ENCODE results near the gene TNNT1.
A peak's percentile ranks its signal among the peaks of the same experiment; 100 is the strongest.

Gene TNNT1

GRCh38 chr19:55099557-55100506 is 49.2 kb downstream of the TNNT1 start:
- Mint-ChIP-seq H3K9me3 (peaks cover 3% of the 10 kb centered on the region), H3K36me3 (peaks cover 24% of the 10 kb centered on the region), H3K4me1 (no peaks in the 10 kb centered on the region), H3K27ac (no peak overlapping the region), H3K27me3 (no peaks in the 10 kb centered on the region), H3K4me3 (no peak overlapping the region)
- CTCF ChIA-PET = interaction anchor here (0.6 to 1.8 kb wide), 2 partner anchors 12 to 260 kb away, joined by 3 to 7 read pairs; no protein-coding TSS in a partner anchor
- DNase-seq = no peak

GRCh38 chr19:55098716-55099556 is 50.1 kb downstream of the TNNT1 start:
- no peak for DNase-seq
- Mint-ChIP-seq H3K27ac (peak overlapping the region; percentile 55), H3K9me3 (peaks cover 3% of the 10 kb centered on the region), H3K36me3 (peaks cover 27% of the 10 kb centered on the region), H3K4me3 (no peak overlapping the region), H3K4me1 (no peaks in the 10 kb centered on the region), H3K27me3 (no peaks in the 10 kb centered on the region)
- CTCF ChIA-PET = interaction anchor here (0.6 to 1.8 kb wide), 2 partner anchors 11 to 259 kb away, joined by 3 to 7 read pairs; no protein-coding TSS in a partner anchor

DNA sequence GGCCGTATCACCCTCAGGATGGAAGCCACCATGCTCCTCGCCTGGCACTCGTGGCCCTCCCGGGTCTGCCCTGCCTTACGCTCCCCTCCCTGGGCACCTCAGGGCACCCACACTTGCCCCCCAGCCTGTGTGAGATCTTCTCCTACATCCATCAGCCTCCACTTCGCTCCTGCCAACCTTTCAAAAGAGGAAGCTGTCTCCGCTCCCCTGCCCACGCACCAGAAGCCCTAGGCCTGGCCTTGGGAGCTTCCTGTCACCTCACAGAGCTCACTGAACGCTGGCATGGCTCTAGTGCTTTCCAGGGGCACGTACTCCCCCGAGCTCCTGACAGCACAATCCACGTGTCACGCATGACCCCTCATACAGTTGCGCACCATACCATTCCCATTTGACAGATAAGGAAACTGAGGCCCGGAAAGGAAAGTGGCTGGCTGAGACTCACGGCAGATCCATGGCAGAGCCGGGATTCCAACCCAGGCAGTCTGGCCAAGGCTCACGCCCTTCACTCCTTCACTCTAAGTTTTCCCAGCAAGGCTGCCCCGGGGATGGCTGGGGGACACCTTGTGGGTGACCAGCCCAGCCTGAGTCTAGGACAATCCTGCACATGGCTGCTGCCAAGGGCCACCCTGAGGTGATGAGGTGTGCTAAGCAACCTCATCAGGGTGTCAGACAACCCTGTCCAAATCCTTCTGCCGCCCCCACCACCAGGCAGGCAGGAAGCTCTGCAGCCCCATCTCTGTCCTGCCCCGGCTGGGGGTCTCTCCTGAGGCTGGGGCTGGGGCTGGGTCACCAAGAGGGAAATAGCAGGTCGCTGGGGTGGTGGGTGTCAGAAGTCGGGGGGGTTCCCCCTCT is 50.9 kb downstream of the TNNT1 start:
- H3K27me3 Mint-ChIP-seq = no peaks in the 10 kb centered on the region
- no peak overlapping the region for H3K4me3 Mint-ChIP-seq
- no peaks in the 10 kb centered on the region for H3K4me1 Mint-ChIP-seq
- H3K9me3 Mint-ChIP-seq = peaks cover 3% of the 10 kb centered on the region
- no peak for DNase-seq
- H3K36me3 Mint-ChIP-seq = peaks cover 22% of the 10 kb centered on the region
- CTCF ChIA-PET = interaction anchor here (1.1 to 1.8 kb wide), 2 partner anchors 9 to 10 kb away, joined by 3 to 7 read pairs; no protein-coding TSS in a partner anchor
- H3K27ac Mint-ChIP-seq = no peak overlapping the region

DNA sequence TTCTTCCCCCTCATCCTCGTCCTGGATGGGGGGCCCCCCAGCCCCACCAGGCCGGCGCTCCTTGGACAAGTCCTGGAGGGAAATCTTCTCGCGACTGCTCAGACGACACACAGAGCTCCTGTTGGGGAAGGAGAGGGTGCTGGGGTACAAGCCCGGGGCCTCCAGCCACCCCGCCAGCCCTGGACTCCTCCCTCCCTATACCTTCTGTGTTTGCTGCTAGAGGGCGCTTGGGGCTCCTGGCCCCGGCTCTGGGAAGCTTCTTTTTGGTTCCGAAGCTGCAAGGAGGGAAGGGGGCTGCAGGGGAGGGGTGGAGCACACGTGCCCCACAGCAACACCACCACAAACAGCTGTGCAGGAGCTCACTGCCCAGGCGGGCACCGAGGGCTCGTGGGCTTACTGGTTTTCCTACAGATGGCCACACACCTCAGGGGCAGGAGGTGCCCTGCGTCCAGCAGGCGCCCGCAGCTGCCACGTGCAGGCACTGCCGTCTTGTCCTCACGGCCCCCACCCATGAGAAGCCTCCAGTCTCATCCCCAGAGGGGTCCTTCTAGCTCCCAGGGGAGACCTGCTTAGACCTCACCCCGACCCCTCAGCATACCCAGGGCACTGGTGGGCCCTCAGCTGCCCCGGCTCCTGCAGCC is 52.8 kb downstream of the TNNT1 start:
- Mint-ChIP-seq H3K36me3 (peaks cover 9% of the 10 kb centered on the region), H3K27ac (no peak overlapping the region), H3K4me3 (no peak overlapping the region), H3K27me3 (no peaks in the 10 kb centered on the region), H3K9me3 (no peaks in the 10 kb centered on the region), H3K4me1 (no peaks in the 10 kb centered on the region)
- CTCF ChIA-PET = no interaction called here
- DNase-seq = no peak

GRCh38 chr19:55095260-55096060 is 53.5 kb downstream of the TNNT1 start:
- DNase-seq = no peak
- Mint-ChIP-seq H3K9me3 (no peaks in the 10 kb centered on the region), H3K27ac (no peak overlapping the region), H3K4me3 (no peak overlapping the region), H3K4me1 (no peaks in the 10 kb centered on the region), H3K27me3 (no peaks in the 10 kb centered on the region), H3K36me3 (peaks cover 11% of the 10 kb centered on the region)
- CTCF ChIA-PET = no interaction called here

DNA sequence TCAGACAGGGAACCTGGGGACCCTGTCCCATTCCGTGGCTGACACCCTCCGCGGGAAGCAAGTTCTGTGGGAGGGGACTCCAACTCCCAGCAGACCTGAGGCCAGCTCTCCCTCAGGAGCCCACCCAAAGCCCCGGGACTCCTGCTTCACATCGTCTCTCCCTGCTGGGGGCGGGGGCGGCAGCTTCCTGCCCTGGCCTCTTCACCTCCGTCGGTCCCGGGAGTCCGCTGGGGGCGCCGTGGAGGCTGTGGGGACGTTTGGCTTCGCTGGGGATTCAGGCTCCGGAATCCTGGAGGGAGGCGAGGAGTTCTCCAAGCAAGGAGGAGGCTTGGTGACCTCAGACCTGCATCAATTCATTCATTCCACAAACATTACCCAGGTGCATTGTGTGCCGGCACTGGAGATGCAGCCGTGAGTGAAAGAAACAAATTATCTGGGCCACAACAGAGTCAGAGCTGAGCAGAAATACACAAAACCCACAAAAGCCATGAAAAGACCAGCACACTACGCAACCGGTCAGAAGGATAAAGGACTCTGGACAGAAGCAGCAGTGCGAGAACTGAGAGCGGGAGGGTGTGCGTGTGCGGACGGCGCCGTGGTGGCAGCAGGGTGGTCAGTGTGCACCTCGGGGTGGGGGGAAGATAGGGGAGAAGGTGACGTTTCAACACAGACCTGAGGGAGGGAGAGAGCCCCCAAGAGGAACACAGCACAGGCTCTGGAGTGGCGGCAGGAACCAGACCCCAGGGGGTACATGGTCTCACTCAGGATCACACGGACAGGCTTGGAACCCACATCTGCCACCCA is 54.3 kb downstream of the TNNT1 start:
- no peaks in the 10 kb centered on the region for H3K27me3 Mint-ChIP-seq
- H3K36me3 Mint-ChIP-seq = peaks cover 15% of the 10 kb centered on the region
- H3K9me3 Mint-ChIP-seq = no peaks in the 10 kb centered on the region

GRCh38 chr19:55092423-55093318 is 56.3 kb downstream of the TNNT1 start:
- peaks cover 24% of the 10 kb centered on the region for H3K36me3 Mint-ChIP-seq
- H3K9me3 Mint-ChIP-seq = no peaks in the 10 kb centered on the region
- H3K27me3 Mint-ChIP-seq = peaks cover 18% of the 10 kb centered on the region
- H3K27ac Mint-ChIP-seq = no peak overlapping the region
- CTCF ChIA-PET = no interaction called here
- H3K4me3 Mint-ChIP-seq = no peak overlapping the region
- peaks cover 12% of the 10 kb centered on the region for H3K4me1 Mint-ChIP-seq
- no peak for DNase-seq

More for the DNA sequence above, 54.3 kb downstream of the TNNT1 start:
- no peak overlapping the region for H3K27ac Mint-ChIP-seq
- CTCF ChIA-PET = no interaction called here
- no peak for DNase-seq
- H3K4me1 Mint-ChIP-seq = no peaks in the 10 kb centered on the region
- no peak overlapping the region for H3K4me3 Mint-ChIP-seq

DNA sequence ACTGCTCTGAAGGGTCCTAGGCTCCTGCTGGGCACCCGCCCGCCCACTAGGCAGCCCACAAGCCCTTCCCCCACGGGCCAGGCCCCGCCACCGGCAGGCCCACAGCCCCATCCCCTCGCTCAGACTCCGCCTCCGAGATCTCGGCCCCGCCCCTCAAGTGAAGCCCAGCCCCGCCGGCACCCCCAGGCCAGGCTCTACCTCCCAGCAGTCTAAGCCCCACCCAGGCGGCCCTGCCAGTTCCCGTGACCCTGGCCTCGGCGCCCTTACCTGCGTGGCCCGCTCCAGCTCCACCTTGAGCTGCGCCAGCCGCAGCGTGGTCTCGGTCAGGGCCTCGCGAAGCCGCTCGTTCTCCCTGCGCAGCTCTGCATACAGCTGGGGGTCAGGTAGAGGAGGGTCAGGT is 57.1 kb downstream of the TNNT1 start:
- H3K27me3 Mint-ChIP-seq = peaks cover 25% of the 10 kb centered on the region
- no peak overlapping the region for H3K27ac Mint-ChIP-seq
- no peak overlapping the region for H3K4me3 Mint-ChIP-seq
- H3K36me3 Mint-ChIP-seq = peaks cover 24% of the 10 kb centered on the region
- CTCF ChIA-PET = no interaction called here
- H3K9me3 Mint-ChIP-seq = no peaks in the 10 kb centered on the region
- peaks cover 20% of the 10 kb centered on the region for H3K4me1 Mint-ChIP-seq
- no peak for DNase-seq

- CTCF ChIA-PET = no interaction called here
- H3K4me1 Mint-ChIP-seq = peaks cover 20% of the 10 kb centered on the region
- DNase-seq = no peak
- H3K9me3 Mint-ChIP-seq = no peaks in the 10 kb centered on the region
- no peak overlapping the region for H3K4me3 Mint-ChIP-seq
- no peak overlapping the region for H3K27ac Mint-ChIP-seq
- peaks cover 31% of the 10 kb centered on the region for H3K27me3 Mint-ChIP-seq
- H3K36me3 Mint-ChIP-seq = peaks cover 24% of the 10 kb centered on the region
These were observed 57.7 kb downstream of the TNNT1 start for GRCh38 chr19:55091126-55091910.

DNA sequence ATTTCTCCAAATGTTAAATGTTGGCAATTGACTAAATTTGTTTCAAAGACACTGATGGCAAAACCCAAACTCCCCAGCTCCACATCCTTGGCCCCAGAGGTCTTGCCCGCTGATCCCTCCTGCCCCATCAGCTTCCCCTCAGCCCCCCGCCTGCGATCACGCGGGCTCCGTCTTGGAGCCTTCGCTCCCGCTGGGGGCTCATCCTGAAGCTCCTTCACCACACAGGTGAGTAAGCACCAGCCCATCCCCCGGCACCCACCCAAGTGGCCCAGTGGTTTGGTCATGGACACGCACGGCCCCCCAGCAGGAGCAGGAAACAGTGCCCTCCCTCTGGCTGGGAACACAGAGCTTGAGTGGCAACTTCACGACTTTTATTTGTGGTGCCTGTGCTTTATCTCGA is 58.4 kb downstream of the TNNT1 start:
- peaks cover 24% of the 10 kb centered on the region for H3K36me3 Mint-ChIP-seq
- peaks cover 39% of the 10 kb centered on the region for H3K27me3 Mint-ChIP-seq
- H3K4me3 Mint-ChIP-seq = no peak overlapping the region
- H3K4me1 Mint-ChIP-seq = peaks cover 20% of the 10 kb centered on the region
- CTCF ChIA-PET = interaction anchor here (1.0 kb wide), 1 partner anchor 209 kb away, joined by 4 read pairs; no protein-coding TSS in a partner anchor
- DNase-seq = no peak
- H3K27ac Mint-ChIP-seq = peak overlapping the region; percentile 5
- no peaks in the 10 kb centered on the region for H3K9me3 Mint-ChIP-seq

Measured in activated naive CD4-positive, alpha-beta T cell treated with anti-CD3 and anti-CD28 coated beads, Interleukin-2, amount 10 ng/mL, durations not matched to agents 7 days and 5 days (primary cell).